Measurements from ENCODE around the gene PLAAT3. TPM values are rescaled to one million over a fixed set of nuclear protein-coding genes. Genes with fewer than 3 reads are reported as not detected.
"Not testable (repeated sequence)": the region's sequence is repeated elsewhere in the genome, so short reads cannot be mapped to it uniquely, and the experiment has no call there.

Gene PLAAT3
- total RNA-seq, 1 donor from 2014 or later, result 19.8 TPM

GRCh38 chr11:63609971-63610580, 4.2 kb downstream of the PLAAT3 start:
- Histone ChIP-seq H3K36me3 (ENCODE audit: control insufficient read depth in 3 of 3, insufficient read depth in 3 of 3, low read length in 3 of 3) (peaks cover 0 to 3% (median 0%) of the 10 kb centered on the region in 3 donors), H3K9ac (ENCODE audit: low read depth in 1 of 3, low read length in 3 of 3) (peak overlapping the region; percentile 24 to 69 (median 61)), H3K27ac (ENCODE audit: low read depth, low read length) (peak overlapping the region; percentile 71), H3K4me1 (ENCODE audit: control insufficient read depth in 3 of 3, insufficient read depth in 3 of 3, low read length in 3 of 3) (peaks cover 30 to 37% (median 32%) of the 10 kb centered on the region in 3 donors), H3K27me3 (ENCODE audit: control insufficient read depth in 3 of 3, insufficient read depth in 3 of 3, low read length in 3 of 3) (no peaks in the 10 kb centered on the region), H3K4me3 (ENCODE audit: low read length in 3 of 3) (peak overlapping the region in 2 of 3 donors; percentile 36 to 58), H3K9me3 (ENCODE audit: control insufficient read depth in 3 of 3, low read length in 3 of 3) (no peaks in the 10 kb centered on the region)

- Histone ChIP-seq H3K27ac (ENCODE audit: low read depth, low read length) (peak overlapping the region; percentile 71), H3K4me1 (ENCODE audit: control insufficient read depth in 3 of 3, insufficient read depth in 3 of 3, low read length in 3 of 3) (peaks cover 30 to 37% (median 32%) of the 10 kb centered on the region in 3 donors), H3K4me3 (ENCODE audit: low read length in 3 of 3) (peak overlapping the region; percentile 19 to 41 (median 24))
Observed at GRCh38 chr11:63609536-63609935, 4.7 kb downstream of the PLAAT3 start.

GRCh38 chr11:63608353-63609345, 5.6 kb downstream of the PLAAT3 start:
- Histone ChIP-seq H3K9me3 (ENCODE audit: control insufficient read depth in 3 of 3, low read length in 3 of 3) (no peaks in the 10 kb centered on the region), H3K4me1 (ENCODE audit: control insufficient read depth in 3 of 3, insufficient read depth in 3 of 3, low read length in 3 of 3) (peaks cover 30 to 39% (median 34%) of the 10 kb centered on the region in 3 donors), H3K9ac (ENCODE audit: low read depth in 1 of 3, low read length in 3 of 3) (peak overlapping the region in 1 of 3 donors; percentile 69), H3K27me3 (ENCODE audit: control insufficient read depth in 3 of 3, insufficient read depth in 3 of 3, low read length in 3 of 3) (no peaks in the 10 kb centered on the region), H3K36me3 (ENCODE audit: control insufficient read depth in 3 of 3, insufficient read depth in 3 of 3, low read length in 3 of 3) (peaks cover 0 to 3% (median 0%) of the 10 kb centered on the region in 3 donors), H3K27ac (ENCODE audit: low read depth, low read length) (peak overlapping the region; percentile 71), H3K4me3 (ENCODE audit: low read length in 3 of 3) (peak overlapping the region in 2 of 3 donors; percentile 24 to 41)

More at GRCh38 chr11:63609536-63609935, 4.7 kb downstream of the PLAAT3 start:
- Histone ChIP-seq H3K27me3 (ENCODE audit: control insufficient read depth in 3 of 3, insufficient read depth in 3 of 3, low read length in 3 of 3) (no peaks in the 10 kb centered on the region), H3K9ac (ENCODE audit: low read depth in 1 of 3, low read length in 3 of 3) (peak overlapping the region; percentile 24 to 69 (median 61)), H3K36me3 (ENCODE audit: control insufficient read depth in 3 of 3, insufficient read depth in 3 of 3, low read length in 3 of 3) (peaks cover 0 to 3% (median 0%) of the 10 kb centered on the region in 3 donors), H3K9me3 (ENCODE audit: control insufficient read depth in 3 of 3, low read length in 3 of 3) (no peaks in the 10 kb centered on the region)

GRCh38 chr11:63603180-63603518, 11.1 kb downstream of the PLAAT3 start:
- Histone ChIP-seq H3K27me3 (ENCODE audit: control insufficient read depth in 3 of 3, insufficient read depth in 3 of 3, low read length in 3 of 3) (no peaks in the 10 kb centered on the region), H3K9ac (ENCODE audit: low read depth in 1 of 3, low read length in 3 of 3) (no peak overlapping the region)

GRCh38 chr11:63602290-63603179, 11.7 kb downstream of the PLAAT3 start:
- H3K27ac ChIP-seq (ENCODE audit: low read depth, low read length); H3K36me3 ChIP-seq (ENCODE audit: control insufficient read depth in 3 of 3, insufficient read depth in 3 of 3, low read length in 3 of 3): not testable (repeated sequence)

More at GRCh38 chr11:63603180-63603518, 11.1 kb downstream of the PLAAT3 start:
- Histone ChIP-seq H3K27ac (ENCODE audit: low read depth, low read length) (no peak overlapping the region), H3K36me3 (ENCODE audit: control insufficient read depth in 3 of 3, insufficient read depth in 3 of 3, low read length in 3 of 3) (peaks cover 0 to 3% (median 0%) of the 10 kb centered on the region in 3 donors), H3K4me1 (ENCODE audit: control insufficient read depth in 3 of 3, insufficient read depth in 3 of 3, low read length in 3 of 3) (peaks cover 5 to 23% (median 18%) of the 10 kb centered on the region in 3 donors), H3K9me3 (ENCODE audit: control insufficient read depth in 3 of 3, low read length in 3 of 3) (no peaks in the 10 kb centered on the region), H3K4me3 (ENCODE audit: low read length in 3 of 3) (no peak overlapping the region)

GRCh38 chr11:63599211-63600122, 14.8 kb downstream of the PLAAT3 start:
- Histone ChIP-seq H3K36me3 (ENCODE audit: control insufficient read depth in 3 of 3, insufficient read depth in 3 of 3, low read length in 3 of 3) (peaks cover 2 to 13% (median 3%) of the 10 kb centered on the region in 3 donors), H3K27me3 (ENCODE audit: control insufficient read depth in 3 of 3, insufficient read depth in 3 of 3, low read length in 3 of 3) (no peaks in the 10 kb centered on the region), H3K4me3 (ENCODE audit: low read length in 3 of 3) (no peak overlapping the region), H3K9me3 (ENCODE audit: control insufficient read depth in 3 of 3, low read length in 3 of 3) (no peaks in the 10 kb centered on the region), H3K9ac (ENCODE audit: low read depth in 1 of 3, low read length in 3 of 3) (no peak overlapping the region), H3K27ac (ENCODE audit: low read depth, low read length) (no peak overlapping the region), H3K4me1 (ENCODE audit: control insufficient read depth in 3 of 3, insufficient read depth in 3 of 3, low read length in 3 of 3) (peaks cover 5 to 22% (median 18%) of the 10 kb centered on the region in 3 donors)

More at GRCh38 chr11:63602290-63603179, 11.7 kb downstream of the PLAAT3 start:
- not testable (repeated sequence) for H3K27me3 ChIP-seq (ENCODE audit: control insufficient read depth in 3 of 3, insufficient read depth in 3 of 3, low read length in 3 of 3); H3K9me3 ChIP-seq (ENCODE audit: control insufficient read depth in 3 of 3, low read length in 3 of 3); H3K4me3 ChIP-seq (ENCODE audit: low read length in 3 of 3); H3K9ac ChIP-seq (ENCODE audit: low read depth in 1 of 3, low read length in 3 of 3)
- peaks cover 5 to 22% (median 18%) of the 10 kb centered on the region in 3 donors for H3K4me1 ChIP-seq (ENCODE audit: control insufficient read depth in 3 of 3, insufficient read depth in 3 of 3, low read length in 3 of 3)

- Histone ChIP-seq H3K27me3 (ENCODE audit: control insufficient read depth in 3 of 3, insufficient read depth in 3 of 3, low read length in 3 of 3) (no peaks in the 10 kb centered on the region), H3K4me1 (ENCODE audit: control insufficient read depth in 3 of 3, insufficient read depth in 3 of 3, low read length in 3 of 3) (peaks cover 5 to 25% (median 19%) of the 10 kb centered on the region in 3 donors), H3K9me3 (ENCODE audit: control insufficient read depth in 3 of 3, low read length in 3 of 3) (no peaks in the 10 kb centered on the region), H3K27ac (ENCODE audit: low read depth, low read length) (no peak overlapping the region), H3K9ac (ENCODE audit: low read depth in 1 of 3, low read length in 3 of 3) (no peak overlapping the region), H3K4me3 (ENCODE audit: low read length in 3 of 3) (no peak overlapping the region), H3K36me3 (ENCODE audit: control insufficient read depth in 3 of 3, insufficient read depth in 3 of 3, low read length in 3 of 3) (peaks cover 2 to 18% (median 6%) of the 10 kb centered on the region in 3 donors)
Observed at GRCh38 chr11:63598556-63598955, 15.7 kb downstream of the PLAAT3 start.

GRCh38 chr11:63595296-63595695, 18.9 kb downstream of the PLAAT3 start:
- Histone ChIP-seq H3K36me3 (ENCODE audit: control insufficient read depth in 3 of 3, insufficient read depth in 3 of 3, low read length in 3 of 3) (peaks cover 21 to 33% (median 26%) of the 10 kb centered on the region in 3 donors), H3K27ac (ENCODE audit: low read depth, low read length) (no peak overlapping the region), H3K4me3 (ENCODE audit: low read length in 3 of 3) (no peak overlapping the region), H3K9ac (ENCODE audit: low read depth in 1 of 3, low read length in 3 of 3) (no peak overlapping the region), H3K9me3 (ENCODE audit: control insufficient read depth in 3 of 3, low read length in 3 of 3) (no peaks in the 10 kb centered on the region), H3K4me1 (ENCODE audit: control insufficient read depth in 3 of 3, insufficient read depth in 3 of 3, low read length in 3 of 3) (peaks cover 0 to 8% (median 4%) of the 10 kb centered on the region in 3 donors), H3K27me3 (ENCODE audit: control insufficient read depth in 3 of 3, insufficient read depth in 3 of 3, low read length in 3 of 3) (no peaks in the 10 kb centered on the region)
